Measurements from ENCODE around the gene TCF12. TPM values are rescaled to one million over a fixed set of nuclear protein-coding genes. Genes with fewer than 3 reads are reported as not detected.

The TCF12 gene
- polyA plus RNA-seq, 3 donors: 15.8 to 52.5 (median 27.6) TPM

- H3K4me3 ChIP-seq (replicated peaks in 1 of 3; ENCODE audit: low read depth in 2 of 3, low read length in 3 of 3): no peak overlapping the region
- no peak overlapping the region for H3K27ac ChIP-seq (ENCODE audit: low read depth in 1 of 2, low read length in 2 of 2)
- H3K4me3 Mint-ChIP-seq: no peak overlapping the region
- no peak overlapping the region for H3K4me2 ChIP-seq (replicated peaks; ENCODE audit: extremely low read depth, low read length, poor library complexity, severe bottlenecking)
- H3K4me1 ChIP-seq (ENCODE audit: control insufficient read depth in 1 of 2, insufficient read depth in 2 of 2, low read length in 2 of 2): no peaks in the 10 kb centered on the region
- H2AFZ ChIP-seq (ENCODE audit: insufficient read depth, low read depth, low read length, poor library complexity, severe bottlenecking): no peak overlapping the region
- H3K79me2 ChIP-seq (ENCODE audit: insufficient read depth, low read length): no peaks in the 10 kb centered on the region
- H4K20me1 ChIP-seq (ENCODE audit: insufficient read depth, low read length): no peaks in the 10 kb centered on the region
- H3K36me3 Mint-ChIP-seq: peaks cover 13 to 18% of the 10 kb centered on the region in 2 donors
- no peak overlapping the region for H3K9ac ChIP-seq (ENCODE audit: insufficient read depth, low read length, poor library complexity, severe bottlenecking)
- TF ChIP-seq CTCF (IDR thresholded peaks at IDR 0.05): no peak
- H3K9me3 Mint-ChIP-seq: no peaks in the 10 kb centered on the region
- no peak overlapping the region for H3K27ac Mint-ChIP-seq
- DNase-seq: no peak
- H3K4me1 Mint-ChIP-seq: peaks cover 5% of the 10 kb centered on the region
- intact Hi-C loops (cut with micrococcal nuclease): no loop called here
- peaks cover 17 to 25% of the 10 kb centered on the region in 2 donors for H3K36me3 ChIP-seq (replicated peaks in 1 of 2; ENCODE audit: control insufficient read depth in 1 of 2, insufficient read depth in 2 of 2, low read length in 2 of 2)
- no peaks in the 10 kb centered on the region for H3K27me3 Mint-ChIP-seq (ENCODE audit: low read depth in 3 of 3)
- H3K27me3 ChIP-seq (ENCODE audit: control insufficient read depth in 2 of 2, insufficient read depth in 2 of 2, low read length in 2 of 2): no peaks in the 10 kb centered on the region
- no peaks in the 10 kb centered on the region for H3K9me3 ChIP-seq (replicated peaks in 1 of 2; ENCODE audit: control insufficient read depth in 1 of 2, insufficient read depth in 1 of 2, low read length in 2 of 2)
These were observed 310.6 kb downstream of the TCF12 start for GRCh38 chr15:57229051-57229450.

DNA sequence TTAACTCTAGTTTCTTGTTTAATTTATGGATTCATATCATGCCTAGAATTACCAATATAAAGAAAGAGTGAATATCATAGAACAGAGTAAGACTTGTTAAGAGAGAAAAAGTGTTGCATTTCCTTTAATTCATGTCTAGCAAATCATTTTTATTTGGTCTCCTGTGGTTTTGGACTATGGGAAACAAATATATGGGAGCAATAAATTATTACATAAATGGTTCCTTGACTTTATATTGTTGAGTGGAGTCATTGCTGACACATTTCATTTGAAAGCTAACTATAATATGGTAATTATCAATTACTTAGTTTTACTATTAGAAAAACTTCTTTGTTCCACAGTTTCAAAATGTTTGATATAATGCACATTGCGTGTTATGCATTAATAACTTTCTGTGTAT is 313.1 kb downstream of the TCF12 start:
- Histone ChIP-seq H3K9me3 (replicated peaks in 1 of 2; ENCODE audit: control insufficient read depth in 1 of 2, insufficient read depth in 1 of 2, low read length in 2 of 2) (no peaks in the 10 kb centered on the region), H2AFZ (ENCODE audit: insufficient read depth, low read depth, low read length, poor library complexity, severe bottlenecking) (no peak overlapping the region), H3K4me1 (ENCODE audit: control insufficient read depth in 1 of 2, insufficient read depth in 2 of 2, low read length in 2 of 2) (no peaks in the 10 kb centered on the region), H3K27me3 (ENCODE audit: control insufficient read depth in 2 of 2, insufficient read depth in 2 of 2, low read length in 2 of 2) (no peaks in the 10 kb centered on the region), H3K79me2 (ENCODE audit: insufficient read depth, low read length) (no peaks in the 10 kb centered on the region), H3K9ac (ENCODE audit: insufficient read depth, low read length, poor library complexity, severe bottlenecking) (no peak overlapping the region), H3K27ac (ENCODE audit: low read depth in 1 of 2, low read length in 2 of 2) (no peak overlapping the region), H3K36me3 (replicated peaks in 1 of 2; ENCODE audit: control insufficient read depth in 1 of 2, insufficient read depth in 2 of 2, low read length in 2 of 2) (peaks cover 31 to 50% of the 10 kb centered on the region in 2 donors), H3K4me2 (replicated peaks; ENCODE audit: extremely low read depth, low read length, poor library complexity, severe bottlenecking) (no peak overlapping the region), H4K20me1 (ENCODE audit: insufficient read depth, low read length) (no peaks in the 10 kb centered on the region), H3K4me3 (replicated peaks in 1 of 3; ENCODE audit: low read depth in 2 of 3, low read length in 3 of 3) (no peak overlapping the region)
- H3K27ac Mint-ChIP-seq: no peak overlapping the region
- H3K4me1 Mint-ChIP-seq: peaks cover 2% of the 10 kb centered on the region
- no peak overlapping the region for H3K4me3 Mint-ChIP-seq
- no CpG with 5 or more reads among the region's 1 CpG for WGBS (ENCODE audit: insufficient coverage)
- no peaks in the 10 kb centered on the region for H3K27me3 Mint-ChIP-seq (ENCODE audit: low read depth in 3 of 3)
- intact Hi-C loops (cut with micrococcal nuclease): no loop called here
- no peak for DNase-seq
- H3K9me3 Mint-ChIP-seq: no peaks in the 10 kb centered on the region
- no peak for TF ChIP-seq CTCF (IDR thresholded peaks at IDR 0.05)
- peaks cover 33 to 35% of the 10 kb centered on the region in 2 donors for H3K36me3 Mint-ChIP-seq

All from CD14-positive monocyte (primary cell).